Body of pancreas (tissue), 4 donors: ENCODE data around the gene TMCC3. TPM values are rescaled to one million over a fixed set of nuclear protein-coding genes. Genes with fewer than 3 reads are reported as not detected.

Experiments
- ATAC-seq: fragments of 150-250 bp; one replicate; pipeline ENCODE4 v1.9.1; 2016
- DNase-seq, 4 donors: peaks; one replicate each; pipeline ENCODE4 v3.0.0-alpha.2; 2019
- H3K27ac ChIP-seq, 4 donors: fragments of 200-600 bp; sonication (generic); 1 replicate in 3 of 4; 2 replicates in 1 of 4; pipeline versions ENCODE4 v1.5.1 to v1.6.1; 2016 to 2019; ENCODE audit warnings: mild to moderate bottlenecking in 1 of 4, mixed read lengths in 1 of 4, moderate library complexity in 1 of 4
- H3K27me3 ChIP-seq, 2 donors: fragments of 200-600 bp; sonication (generic); one replicate each; pipeline ENCODE4 v1.6.0; 2016; ENCODE audit warnings: mild to moderate bottlenecking in 1 of 2
- H3K36me3 ChIP-seq, 2 donors: fragments of 200-600 bp; sonication (generic); replicated peaks in 1 of 2; 2 replicates each; pipeline ENCODE4 v1.5.1; 2016; ENCODE audit warnings: low read depth in 2 of 2; ENCODE audit not compliant: insufficient read depth in 1 of 2
- H3K4me1 ChIP-seq: fragments of 200-600 bp; sonication (generic); one replicate; pipeline ENCODE4 v1.6.0; 2016
- H3K4me3 ChIP-seq, 2 donors: fragments of 200-600 bp; sonication (generic); 1 replicate in 1 of 2; 2 replicates in 1 of 2; pipeline ENCODE4 v1.5.1; 2016 to 2019
- H3K9me3 ChIP-seq, 3 donors: fragments of 200-600 bp; sonication (generic); 1 replicate in 2 of 3; 2 replicates in 1 of 3; pipeline ENCODE4 v1.5.1; 2016
- CTCF ChIP-seq, 7 experiments: fragments of 450-650 bp in 4 of 7; fragments of 200-600 bp in 3 of 7; sonication (generic) in 3 of 7; IDR thresholded peaks; one replicate each; pipeline ENCODE4 v1.5.1; 2016 to 2019; ENCODE audit warnings: antibody characterized with exemption in 7 of 7
- POLR2A ChIP-seq, 3 donors: fragments of 450-650 bp; IDR thresholded peaks; one replicate each; pipeline ENCODE4 v1.6.1; 2016; ENCODE audit warnings: antibody characterized with exemption in 3 of 3, mild to moderate bottlenecking in 2 of 3
- WGBS, 2 donors: methylation state at CpG; one replicate each; pipeline ENCODE4 v1.1.5; 2017; 5-methylcytosine and 5-hydroxymethylcytosine counted together
- intact Hi-C: fragments of 100-400 bp; cut with DNase I; formaldehyde crosslinking; loops from one replicate; pipeline ENCODE4 v1.15.1; 2023
- total RNA-seq, 2 donors: library from RNA; depleted of rRNA; stranded (reverse); fragments of >200 nt; gene quantifications; one replicate each; pipeline ENCODE4 v1.1.0, GENCODE V29; 2016

Gene TMCC3
- total RNA-seq, 2 donors from 2014 or later, result 1.3 to 3.6 TPM

- ATAC-seq, result no peak
- 77 to 84% methylated on average over 6 of the region's 6 CpGs for WGBS, 2 donors
- H3K27ac ChIP-seq, result no peak overlapping the region
- H3K4me3 ChIP-seq, result no peak overlapping the region
- no peaks in the 10 kb centered on the region for H3K4me1 ChIP-seq
- no peaks in the 10 kb centered on the region for H3K27me3 ChIP-seq
- H3K9me3 ChIP-seq, result no peaks in the 10 kb centered on the region
- no peaks in the 10 kb centered on the region for H3K36me3 ChIP-seq
- no peak for DNase-seq
- TF ChIP-seq CTCF (IDR thresholded peaks at IDR 0.05) (no peak), POLR2A (IDR thresholded peaks at IDR 0.05) (no peak)
- intact Hi-C loops, result no loop called here
Measured at GRCh38 chr12:94625531-94625930, 24.8 kb downstream of the TMCC3 start.

GRCh38 chr12:94623161-94623920, 27.0 kb downstream of the TMCC3 start:
- Histone ChIP-seq H3K27ac (no peak overlapping the region), H3K36me3 (no peaks in the 10 kb centered on the region), H3K4me1 (no peaks in the 10 kb centered on the region), H3K4me3 (no peak overlapping the region), H3K27me3 (no peaks in the 10 kb centered on the region), H3K9me3 (no peaks in the 10 kb centered on the region)
- WGBS, 2 donors, result 71 to 77% methylated on average over 9 to 11 of the region's 11 CpGs
- no peak for ATAC-seq
- intact Hi-C loops, result no loop called here
- no peak for DNase-seq
- TF ChIP-seq POLR2A (IDR thresholded peaks at IDR 0.05) (no peak), CTCF (IDR thresholded peaks at IDR 0.05) (no peak)

GRCh38 chr12:94622475-94622874, 27.9 kb downstream of the TMCC3 start:
- Histone ChIP-seq H3K4me3 (no peak overlapping the region), H3K9me3 (no peaks in the 10 kb centered on the region), H3K4me1 (no peaks in the 10 kb centered on the region), H3K36me3 (no peaks in the 10 kb centered on the region), H3K27me3 (no peaks in the 10 kb centered on the region), H3K27ac (peak overlapping the region in 2 of 4 donors; percentile 26 to 53)
- ATAC-seq, result peak; percentile 6
- intact Hi-C loops, result no loop called here
- no peak for TF ChIP-seq POLR2A (IDR thresholded peaks at IDR 0.05)
- TF ChIP-seq CTCF (IDR thresholded peaks at IDR 0.05), result no peak
- no peak for DNase-seq
- WGBS, 2 donors, result 13 to 30% methylated on average over 4 of the region's 4 CpGs

- H3K4me1 ChIP-seq, result no peaks in the 10 kb centered on the region
- intact Hi-C loops, result no loop called here
- peak; percentile 53 for ATAC-seq
- no peaks in the 10 kb centered on the region for H3K9me3 ChIP-seq
- H3K27me3 ChIP-seq, result no peaks in the 10 kb centered on the region
- peak in 1 of 4 donors; percentile 20 for DNase-seq
- H3K27ac ChIP-seq, result peak overlapping the region; percentile 8 to 53 (median 22)
- no peak for TF ChIP-seq CTCF (IDR thresholded peaks at IDR 0.05)
- WGBS, 2 donors, result 45 to 48% methylated on average over 7 of the region's 7 CpGs
- H3K36me3 ChIP-seq, result no peaks in the 10 kb centered on the region
- H3K4me3 ChIP-seq, result no peak overlapping the region
Measured at GRCh38 chr12:94621662-94622359, 28.5 kb downstream of the TMCC3 start.
